Lower leg skin (tissue), 3 donors: ENCODE results near the gene EMC10.

ENCODE experiments used
- POLR2A ChIP-seq, 2 donors: fragments of 450-650 bp; IDR thresholded peaks; one replicate each; pipeline ENCODE4 v1.6.1; 2016 to 2017; ENCODE audit warnings: antibody characterized with exemption in 2 of 2, mild to moderate bottlenecking in 1 of 2, moderate library complexity in 1 of 2
- TF ChIP-seq, protein P1 (sequence below), 3 donors: fragments of 450-650 bp; IDR thresholded peaks; one replicate each; pipeline ENCODE4 v1.5.1; 2016; ENCODE audit warnings: antibody characterized with exemption in 3 of 3, mild to moderate bottlenecking in 3 of 3, moderate library complexity in 2 of 3

DNA sequence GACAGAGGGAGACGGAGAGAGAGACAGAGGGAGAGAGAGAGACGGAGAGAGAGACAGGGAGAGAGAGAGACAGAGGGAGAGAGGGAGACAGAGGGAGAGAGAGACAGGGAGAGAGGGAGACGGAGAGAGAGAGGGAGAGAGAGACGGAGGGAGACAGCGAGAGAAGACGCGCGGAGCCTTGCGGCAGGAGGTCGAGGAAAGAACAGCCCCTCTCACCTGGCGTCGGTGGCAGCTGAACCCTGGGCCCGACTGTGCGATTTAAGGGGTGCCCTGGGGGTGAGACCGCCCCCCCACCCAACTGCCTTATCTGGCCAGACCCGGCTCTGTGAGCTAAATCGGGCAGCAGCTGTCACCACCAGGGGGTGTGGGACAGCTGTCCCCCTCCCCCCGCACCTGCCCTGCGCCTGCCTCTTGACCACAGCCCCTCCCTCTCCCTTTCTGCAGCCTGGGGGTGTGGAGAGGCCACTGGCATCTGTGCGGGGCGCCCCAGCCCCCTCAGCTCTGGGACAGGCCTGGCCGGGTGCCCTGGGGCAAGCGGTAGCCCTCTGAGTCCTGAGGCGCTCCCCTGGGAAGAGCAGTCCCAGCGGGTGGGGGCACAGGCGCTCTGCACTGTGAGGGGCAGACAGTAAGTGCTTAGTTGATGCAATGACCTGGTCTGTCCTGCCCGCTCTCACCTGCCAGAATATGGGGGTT, 23.9 kb downstream of the EMC10 start:
- TF ChIP-seq, protein P1, sequence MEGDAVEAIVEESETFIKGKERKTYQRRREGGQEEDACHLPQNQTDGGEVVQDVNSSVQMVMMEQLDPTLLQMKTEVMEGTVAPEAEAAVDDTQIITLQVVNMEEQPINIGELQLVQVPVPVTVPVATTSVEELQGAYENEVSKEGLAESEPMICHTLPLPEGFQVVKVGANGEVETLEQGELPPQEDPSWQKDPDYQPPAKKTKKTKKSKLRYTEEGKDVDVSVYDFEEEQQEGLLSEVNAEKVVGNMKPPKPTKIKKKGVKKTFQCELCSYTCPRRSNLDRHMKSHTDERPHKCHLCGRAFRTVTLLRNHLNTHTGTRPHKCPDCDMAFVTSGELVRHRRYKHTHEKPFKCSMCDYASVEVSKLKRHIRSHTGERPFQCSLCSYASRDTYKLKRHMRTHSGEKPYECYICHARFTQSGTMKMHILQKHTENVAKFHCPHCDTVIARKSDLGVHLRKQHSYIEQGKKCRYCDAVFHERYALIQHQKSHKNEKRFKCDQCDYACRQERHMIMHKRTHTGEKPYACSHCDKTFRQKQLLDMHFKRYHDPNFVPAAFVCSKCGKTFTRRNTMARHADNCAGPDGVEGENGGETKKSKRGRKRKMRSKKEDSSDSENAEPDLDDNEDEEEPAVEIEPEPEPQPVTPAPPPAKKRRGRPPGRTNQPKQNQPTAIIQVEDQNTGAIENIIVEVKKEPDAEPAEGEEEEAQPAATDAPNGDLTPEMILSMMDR (IDR thresholded peaks at IDR 0.05), result no peak
- TF ChIP-seq POLR2A (IDR thresholded peaks at IDR 0.05), result no peak
